ENCODE data around the gene MED13L. TPM values are rescaled to one million over a fixed set of nuclear protein-coding genes. Genes with fewer than 3 reads are reported as not detected.
"Not testable (repeated sequence)": the region's sequence is repeated elsewhere in the genome, so short reads cannot be mapped to it uniquely, and the experiment has no call there.

MED13L gene
- total RNA-seq, 1 donor from 2014 or later = 49.0 TPM

- peaks cover 53% of the 10 kb centered on the region for H3K4me1 Mint-ChIP-seq (ENCODE audit: low read depth)
Observed at GRCh38 chr12:116141833-116142162, 135.7 kb downstream of the MED13L start.

DNA sequence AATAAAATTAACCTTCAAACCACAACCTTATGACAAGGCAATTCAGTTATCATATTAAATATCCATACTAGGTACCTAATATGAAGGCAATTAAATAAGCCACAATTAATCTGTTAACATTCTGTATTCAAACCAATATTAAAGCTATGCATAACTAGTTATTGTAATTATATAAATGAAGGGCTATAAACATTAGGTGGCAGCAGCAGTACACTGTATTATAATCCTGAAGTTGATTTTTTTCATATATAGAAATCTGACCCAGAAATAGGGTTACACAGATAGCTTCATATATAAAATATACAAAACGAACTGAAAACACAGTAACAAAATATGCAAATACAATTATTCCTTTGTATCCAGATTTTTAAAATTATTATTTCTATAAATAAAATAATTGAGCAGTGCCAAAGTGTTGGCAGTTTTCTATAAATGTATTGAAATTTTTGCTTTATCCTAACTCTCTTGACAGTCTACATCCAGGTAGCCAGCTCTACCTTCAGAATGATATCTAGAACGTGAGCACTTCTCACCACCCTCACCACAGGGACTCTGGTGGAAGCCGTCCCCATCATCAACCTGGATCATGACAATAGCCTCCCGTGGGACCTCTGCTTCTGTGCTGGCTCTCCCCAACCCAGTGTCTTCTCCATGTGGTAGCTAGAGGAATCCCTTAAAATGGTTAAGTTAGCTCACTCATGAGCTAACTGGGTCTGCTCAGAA, 136.2 kb downstream of the MED13L start:
- intact Hi-C loops (cut with micrococcal nuclease) = loop anchor here (1.0 kb wide), 1 partner anchor 95 kb away; no protein-coding TSS in a partner anchor
- DNase-seq (ENCODE audit: low spot score) = no peak
- Mint-ChIP-seq H3K4me1 (ENCODE audit: low read depth) (peaks cover 55% of the 10 kb centered on the region), H3K27ac (no peak overlapping the region), H3K36me3 (ENCODE audit: low read depth) (no peaks in the 10 kb centered on the region), H3K4me3 (ENCODE audit: low read depth) (no peak overlapping the region), H3K9me3 (no peaks in the 10 kb centered on the region), H3K27me3 (ENCODE audit: low read depth) (no peaks in the 10 kb centered on the region)

More at GRCh38 chr12:116141833-116142162, 135.7 kb downstream of the MED13L start:
- intact Hi-C loops (cut with micrococcal nuclease) = loop anchor here (1.0 to 2.0 kb wide), 2 partner anchors 53 to 95 kb away; no protein-coding TSS in a partner anchor
- no peak for DNase-seq (ENCODE audit: low spot score)
- no peak overlapping the region for H3K27ac Mint-ChIP-seq
- H3K9me3 Mint-ChIP-seq = no peaks in the 10 kb centered on the region
- H3K27me3 Mint-ChIP-seq (ENCODE audit: low read depth) = no peaks in the 10 kb centered on the region
- no peaks in the 10 kb centered on the region for H3K36me3 Mint-ChIP-seq (ENCODE audit: low read depth)
- H3K4me3 Mint-ChIP-seq (ENCODE audit: low read depth) = no peak overlapping the region

- Mint-ChIP-seq H3K27ac (no peak overlapping the region), H3K9me3 (no peaks in the 10 kb centered on the region), H3K4me1 (ENCODE audit: low read depth) (peaks cover 60% of the 10 kb centered on the region), H3K27me3 (ENCODE audit: low read depth) (no peaks in the 10 kb centered on the region), H3K4me3 (ENCODE audit: low read depth) (no peak overlapping the region), H3K36me3 (ENCODE audit: low read depth) (no peaks in the 10 kb centered on the region)
- no peak for DNase-seq (ENCODE audit: low spot score)
- intact Hi-C loops (cut with micrococcal nuclease) = no loop called here
Observed at GRCh38 chr12:116140529-116140928, 137.0 kb downstream of the MED13L start.

DNA sequence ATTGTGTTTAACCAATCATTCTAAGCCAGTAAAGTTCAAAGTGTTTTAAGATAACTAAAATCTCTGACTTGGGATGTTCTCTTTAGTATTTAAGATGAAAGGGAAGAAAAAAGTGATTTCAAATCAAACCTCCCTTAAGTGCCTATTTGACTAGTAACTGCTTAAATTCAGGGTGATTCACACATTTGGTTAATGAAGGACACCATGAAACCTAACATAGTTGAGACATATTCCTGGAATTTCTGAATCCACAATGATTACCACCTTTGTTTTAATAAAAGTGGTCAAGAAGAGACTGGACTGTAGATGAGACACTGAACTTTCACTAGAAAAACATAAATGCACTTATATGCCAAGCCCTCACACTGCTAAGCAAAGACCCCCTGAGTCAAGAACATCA, 138.7 kb downstream of the MED13L start:
- intact Hi-C loops (cut with micrococcal nuclease) = loop anchor here (5.0 to 10.0 kb wide), 3 partner anchors 71 to 416 kb away; partner anchors contain the start of genes MAP1LC3B2 and MED13L
- Mint-ChIP-seq H3K4me3 (ENCODE audit: low read depth) (no peak overlapping the region), H3K27ac (no peak overlapping the region), H3K9me3 (no peaks in the 10 kb centered on the region), H3K27me3 (ENCODE audit: low read depth) (no peaks in the 10 kb centered on the region), H3K4me1 (ENCODE audit: low read depth) (peaks cover 53% of the 10 kb centered on the region), H3K36me3 (ENCODE audit: low read depth) (no peaks in the 10 kb centered on the region)
- DNase-seq (ENCODE audit: low spot score) = no peak

- peaks cover 53% of the 10 kb centered on the region for H3K4me1 Mint-ChIP-seq (ENCODE audit: low read depth)
- no peak for DNase-seq (ENCODE audit: low spot score)
- no peak overlapping the region for H3K27ac Mint-ChIP-seq
- no peaks in the 10 kb centered on the region for H3K27me3 Mint-ChIP-seq (ENCODE audit: low read depth)
- H3K36me3 Mint-ChIP-seq (ENCODE audit: low read depth) = no peaks in the 10 kb centered on the region
- intact Hi-C loops (cut with micrococcal nuclease) = loop anchor here (5.0 to 10.0 kb wide), 3 partner anchors 71 to 416 kb away; partner anchors contain the start of genes MAP1LC3B2 and MED13L
- no peaks in the 10 kb centered on the region for H3K9me3 Mint-ChIP-seq
- H3K4me3 Mint-ChIP-seq (ENCODE audit: low read depth) = no peak overlapping the region
Observed at GRCh38 chr12:116138364-116138763, 139.1 kb downstream of the MED13L start.

DNA sequence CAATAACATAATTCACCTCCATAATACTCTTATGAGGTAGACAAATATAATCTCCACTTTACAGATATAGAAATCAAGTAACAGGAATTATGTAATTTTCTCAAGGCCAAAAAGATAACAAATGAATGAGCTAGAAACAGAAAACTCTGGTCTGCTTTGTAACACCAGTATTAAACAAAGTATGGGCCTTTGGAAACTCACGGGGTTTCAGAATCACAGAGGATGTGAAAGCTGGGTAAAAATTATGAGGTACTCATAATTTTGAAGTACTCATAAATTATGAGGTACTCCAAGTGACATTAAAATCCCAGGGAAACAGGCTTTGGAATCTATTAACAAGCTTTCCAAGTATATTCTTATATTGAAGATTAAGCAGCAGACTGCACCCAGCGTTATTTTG, 140.2 kb downstream of the MED13L start:
- H3K27me3 Mint-ChIP-seq (ENCODE audit: low read depth) = no peaks in the 10 kb centered on the region
- no peak overlapping the region for H3K4me3 Mint-ChIP-seq (ENCODE audit: low read depth)
- intact Hi-C loops (cut with micrococcal nuclease) = loop anchor here (2.0 to 10.0 kb wide), 5 partner anchors 15 to 417 kb away; partner anchors contain the start of genes MAP1LC3B2 and MED13L
- peak overlapping the region; percentile 74 for H3K27ac Mint-ChIP-seq
- no peaks in the 10 kb centered on the region for H3K36me3 Mint-ChIP-seq (ENCODE audit: low read depth)
- H3K9me3 Mint-ChIP-seq = no peaks in the 10 kb centered on the region
- no peak for DNase-seq (ENCODE audit: low spot score)
- peaks cover 55% of the 10 kb centered on the region for H3K4me1 Mint-ChIP-seq (ENCODE audit: low read depth)

DNA sequence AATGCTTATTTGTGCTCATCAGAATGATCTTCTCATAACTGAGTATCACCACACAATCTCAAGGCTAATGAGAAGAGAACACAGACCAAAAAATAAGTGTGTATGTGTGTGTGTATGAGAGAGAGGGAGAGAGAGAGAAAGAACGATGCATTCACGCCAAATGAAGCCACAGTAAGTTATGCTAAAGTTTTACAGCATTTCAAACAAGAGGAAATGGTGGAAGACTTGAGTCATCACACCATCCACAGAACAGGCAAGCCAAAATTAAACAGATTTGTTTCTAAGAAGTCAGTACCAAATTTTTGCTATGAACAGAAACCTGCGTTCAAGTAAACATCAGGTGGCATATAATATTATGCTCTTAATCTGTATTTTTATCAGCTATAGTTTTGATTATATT, 141.2 kb downstream of the MED13L start:
- no peak for DNase-seq (ENCODE audit: low spot score)
- Mint-ChIP-seq H3K4me3 (ENCODE audit: low read depth) (peak overlapping the region; percentile 43), H3K27me3 (ENCODE audit: low read depth) (no peaks in the 10 kb centered on the region), H3K4me1 (ENCODE audit: low read depth) (peaks cover 49% of the 10 kb centered on the region), H3K9me3 (no peaks in the 10 kb centered on the region), H3K27ac (peak overlapping the region; percentile 86), H3K36me3 (ENCODE audit: low read depth) (no peaks in the 10 kb centered on the region)
- intact Hi-C loops (cut with micrococcal nuclease) = loop anchor here (2.0 to 10.0 kb wide), 5 partner anchors 14 to 418 kb away; partner anchors contain the start of genes MAP1LC3B2 and MED13L

DNA sequence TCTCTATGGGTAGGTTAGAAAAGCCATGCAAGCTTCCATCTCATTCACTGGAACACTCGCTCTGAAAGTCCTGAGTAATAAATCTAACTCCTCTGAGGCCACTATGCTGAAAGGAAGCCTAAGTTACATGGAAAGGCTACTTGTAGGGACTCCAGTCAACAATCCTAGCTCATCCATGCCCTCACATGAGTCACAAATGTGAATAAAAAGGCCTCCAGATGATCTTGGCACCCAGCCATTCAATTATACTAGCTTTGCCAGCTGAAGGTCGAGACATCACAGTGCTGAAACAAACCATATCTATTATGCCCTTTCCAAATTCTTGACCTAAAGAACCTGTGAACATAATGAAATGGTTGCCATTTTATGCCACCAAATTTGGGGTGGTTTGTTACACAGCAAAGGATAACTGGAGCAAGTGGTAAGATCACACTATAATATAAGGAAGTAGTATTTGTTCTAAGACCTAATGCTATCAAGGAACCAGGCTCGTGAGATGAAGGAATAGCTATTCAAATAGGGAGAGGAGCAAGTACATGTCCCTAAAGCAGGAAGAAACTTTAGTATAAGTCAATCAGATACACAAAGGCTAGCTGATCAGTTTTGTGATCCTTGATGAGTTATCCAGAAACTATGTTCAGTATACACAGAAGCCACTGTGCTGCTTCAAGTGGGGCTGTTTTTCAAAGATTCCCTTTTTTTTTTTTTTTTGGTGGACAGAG, 142.1 kb downstream of the MED13L start:
- peak overlapping the region; percentile 86 for H3K27ac Mint-ChIP-seq
- no peaks in the 10 kb centered on the region for H3K27me3 Mint-ChIP-seq (ENCODE audit: low read depth)
- H3K36me3 Mint-ChIP-seq (ENCODE audit: low read depth) = no peaks in the 10 kb centered on the region
- H3K4me3 Mint-ChIP-seq (ENCODE audit: low read depth) = no peak overlapping the region
- no peaks in the 10 kb centered on the region for H3K9me3 Mint-ChIP-seq
- no peak for DNase-seq (ENCODE audit: low spot score)
- intact Hi-C loops (cut with micrococcal nuclease) = loop anchor here (5.0 to 10.0 kb wide), 3 partner anchors 68 to 419 kb away; partner anchors contain the start of genes MAP1LC3B2 and MED13L
- H3K4me1 Mint-ChIP-seq (ENCODE audit: low read depth) = peaks cover 57% of the 10 kb centered on the region

DNA sequence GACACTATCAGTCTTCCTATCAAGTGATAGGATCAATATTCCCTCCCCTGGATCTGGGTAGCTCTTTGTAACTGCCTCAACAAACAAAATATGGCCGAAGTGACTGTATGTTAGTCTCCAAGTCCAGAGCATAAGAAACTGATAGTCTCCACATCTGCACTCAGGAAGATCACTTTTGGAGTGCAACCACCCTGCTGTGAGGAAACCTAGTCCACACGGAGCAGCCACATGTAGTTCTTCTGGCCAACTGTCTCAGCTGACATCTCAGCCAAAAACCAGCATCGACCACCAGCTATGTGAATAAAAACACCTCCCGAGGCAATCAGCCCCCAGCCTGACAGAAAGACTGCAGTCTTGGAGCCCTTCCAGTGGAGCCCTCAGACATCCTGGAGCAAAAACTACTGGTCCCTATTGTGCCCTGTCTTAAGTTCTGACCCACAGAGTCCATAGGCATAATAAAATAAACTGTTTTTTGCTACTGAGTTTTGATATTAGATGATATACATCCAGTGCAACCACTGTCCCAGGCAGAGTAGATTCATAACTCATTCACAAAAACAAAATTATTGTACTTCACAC, 143.8 kb downstream of the MED13L start:
- H3K4me1 Mint-ChIP-seq (ENCODE audit: low read depth) = peaks cover 52% of the 10 kb centered on the region
- H3K27ac Mint-ChIP-seq = peak overlapping the region; percentile 29
- H3K9me3 Mint-ChIP-seq = no peaks in the 10 kb centered on the region
- DNase-seq (ENCODE audit: low spot score) = no peak
- no peaks in the 10 kb centered on the region for H3K36me3 Mint-ChIP-seq (ENCODE audit: low read depth)
- no peaks in the 10 kb centered on the region for H3K27me3 Mint-ChIP-seq (ENCODE audit: low read depth)
- H3K4me3 Mint-ChIP-seq (ENCODE audit: low read depth) = no peak overlapping the region
- intact Hi-C loops (cut with micrococcal nuclease) = loop anchor here (10.0 kb wide), 1 partner anchor 421 kb away; the partner anchor contains the start of gene MAP1LC3B2

DNA sequence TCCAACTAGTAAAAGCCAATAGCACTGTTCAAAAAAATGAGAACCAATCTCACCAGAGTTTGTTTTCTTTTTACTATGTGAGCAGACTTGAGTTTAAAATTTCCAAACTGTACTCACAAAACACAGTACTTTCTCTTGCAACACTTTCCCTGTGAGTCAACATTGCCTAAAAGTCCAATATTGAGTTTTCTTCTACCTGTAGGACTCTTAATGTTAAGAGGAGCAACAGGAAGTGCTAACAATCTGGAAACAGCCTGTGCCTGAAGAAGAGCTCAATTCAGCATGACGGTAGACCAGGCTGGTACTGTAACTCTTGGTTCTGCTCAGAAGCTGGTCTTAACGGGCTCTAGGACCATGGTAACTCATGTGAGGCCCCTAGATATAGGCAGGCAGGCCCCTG, 144.3 kb downstream of the MED13L start:
- intact Hi-C loops (cut with micrococcal nuclease) = loop anchor here (10.0 kb wide), 1 partner anchor 422 kb away; the partner anchor contains the start of gene MAP1LC3B2
- H3K4me3 Mint-ChIP-seq (ENCODE audit: low read depth) = no peak overlapping the region
- no peaks in the 10 kb centered on the region for H3K27me3 Mint-ChIP-seq (ENCODE audit: low read depth)
- DNase-seq (ENCODE audit: low spot score) = no peak
- peak overlapping the region; percentile 29 for H3K27ac Mint-ChIP-seq
- peaks cover 48% of the 10 kb centered on the region for H3K4me1 Mint-ChIP-seq (ENCODE audit: low read depth)
- H3K36me3 Mint-ChIP-seq (ENCODE audit: low read depth) = no peaks in the 10 kb centered on the region
- no peaks in the 10 kb centered on the region for H3K9me3 Mint-ChIP-seq

GRCh38 chr12:116131987-116132386, 145.5 kb downstream of the MED13L start:
- not testable (repeated sequence) for H3K36me3 Mint-ChIP-seq (ENCODE audit: low read depth); H3K27me3 Mint-ChIP-seq (ENCODE audit: low read depth); H3K4me3 Mint-ChIP-seq (ENCODE audit: low read depth); DNase-seq (ENCODE audit: low spot score); H3K27ac Mint-ChIP-seq; H3K9me3 Mint-ChIP-seq
- intact Hi-C loops (cut with micrococcal nuclease) = loop anchor here (10.0 kb wide), 1 partner anchor 423 kb away; the partner anchor contains the start of gene MAP1LC3B2
- H3K4me1 Mint-ChIP-seq (ENCODE audit: low read depth) = peaks cover 45% of the 10 kb centered on the region

GRCh38 chr12:116131176-116131575, 146.3 kb downstream of the MED13L start:
- no peak overlapping the region for H3K4me3 Mint-ChIP-seq (ENCODE audit: low read depth)
- H3K27me3 Mint-ChIP-seq (ENCODE audit: low read depth) = no peaks in the 10 kb centered on the region
- no peak overlapping the region for H3K27ac Mint-ChIP-seq
- no peaks in the 10 kb centered on the region for H3K36me3 Mint-ChIP-seq (ENCODE audit: low read depth)
- no peaks in the 10 kb centered on the region for H3K9me3 Mint-ChIP-seq
- peaks cover 43% of the 10 kb centered on the region for H3K4me1 Mint-ChIP-seq (ENCODE audit: low read depth)
- intact Hi-C loops (cut with micrococcal nuclease) = loop anchor here (10.0 kb wide), 1 partner anchor 424 kb away; the partner anchor contains the start of gene MAP1LC3B2
- DNase-seq (ENCODE audit: low spot score) = no peak
